AG04450 (cell line): Measurements from ENCODE around the gene CACNA1E. TPM values are rescaled to one million over a fixed set of nuclear protein-coding genes. Genes with fewer than 3 reads are reported as not detected.

Experiments
- CTCF ChIA-PET: fragments of 300-600, 350-600 bp; formaldehyde crosslinking; extraction: SDS; loops from one replicate; lab custom pipeline; 2022; ENCODE audit warnings: antibody characterized with exemption, inconsistent platforms; lab: Charles Lee
- POLR2A ChIA-PET: fragments of 350-600 bp; formaldehyde crosslinking; extraction: SDS; loops from one replicate; lab custom pipeline; 2021; ENCODE audit warnings: antibody characterized with exemption, inconsistent platforms; lab: Yijun Ruan, JAX
- DNase-seq: peaks from one replicate; pipeline ENCODE4 v3.0.0-alpha.2; 2011; ENCODE audit warnings: low read depth, low spot score
- H3K27ac ChIP-seq: one replicate; pipeline ENCODE4 v1.5.1; 2012; ENCODE audit warnings: low read depth, low read length, control low read depth
- H3K27me3 ChIP-seq: one replicate; pipeline ENCODE4 v1.6.0; 2012; ENCODE audit warnings: low read length; ENCODE audit not compliant: control insufficient read depth, insufficient read depth
- H3K4me3 ChIP-seq: 2 replicates; pipeline ENCODE4 v1.5.1; 2011; ENCODE audit warnings: mild to moderate bottlenecking, low read depth, low read length, control low read depth
- H3K9me3 ChIP-seq: 2 replicates; pipeline ENCODE4 v1.5.1; 2012; ENCODE audit warnings: low read length; ENCODE audit not compliant: control insufficient read depth, insufficient read depth
- polyA minus RNA-seq: library from RNA; depleted of rRNA, polyadenylated mRNA; stranded (reverse); fragments of >200 nt; gene quantifications from 2 replicates; pipeline ENCODE4 v1.2.3, GENCODE V29; 2011; rRNA and poly(A)+ RNA removed
- polyA plus RNA-seq: library from polyadenylated mRNA; depleted of rRNA; stranded (reverse); fragments of >200 nt; gene quantifications from 2 replicates; pipeline ENCODE4 v1.2.3, GENCODE V29; 2011; rRNA removed
- TF ChIP-seq, protein P1 (sequence below): IDR thresholded peaks from 2 replicates; pipeline ENCODE4 v1.5.1; 2011; ENCODE audit warnings: low read depth, low read length, control low read depth, inconsistent platforms

Gene CACNA1E
- polyA plus RNA-seq (not detected in 2 replicates), polyA minus RNA-seq (not detected in 2 replicates)

DNA sequence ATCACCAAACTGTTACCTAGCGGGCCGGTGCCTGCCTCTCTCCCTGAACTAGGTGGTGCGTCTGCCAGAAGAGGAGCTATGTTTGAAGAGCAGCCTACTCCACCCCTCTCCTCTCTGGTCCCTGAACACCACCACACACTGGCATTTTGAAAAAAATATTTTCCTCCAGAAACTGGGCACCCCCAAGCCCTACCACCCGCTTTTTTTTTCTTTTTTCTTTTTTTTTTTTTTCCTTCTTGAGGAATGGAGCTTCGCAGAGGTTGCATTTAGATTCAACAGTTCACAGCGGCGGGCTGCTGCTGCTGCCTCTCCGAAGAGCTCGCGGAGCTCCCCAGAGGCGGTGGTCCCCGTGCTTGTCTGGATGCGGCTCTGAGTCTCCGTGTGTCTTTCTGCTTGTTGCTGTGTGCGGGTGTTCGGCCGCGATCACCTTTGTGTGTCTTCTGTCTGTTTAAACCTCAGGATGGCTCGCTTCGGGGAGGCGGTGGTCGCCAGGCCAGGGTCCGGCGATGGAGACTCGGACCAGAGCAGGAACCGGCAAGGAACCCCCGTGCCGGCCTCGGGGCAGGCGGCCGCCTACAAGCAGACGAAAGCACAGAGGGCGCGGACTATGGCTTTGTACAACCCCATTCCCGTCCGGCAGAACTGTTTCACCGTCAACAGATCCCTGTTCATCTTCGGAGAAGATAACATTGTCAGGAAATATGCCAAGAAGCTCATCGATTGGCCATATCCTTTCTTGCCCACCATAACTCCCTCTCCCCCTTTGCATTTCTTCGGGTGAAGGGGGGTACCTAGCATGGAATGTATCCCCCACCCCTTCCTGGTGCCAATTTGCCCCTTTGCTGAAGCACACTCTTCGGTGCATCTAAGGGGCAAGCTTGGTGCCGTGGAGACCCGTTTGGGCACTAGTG lies at the start of gene CACNA1E:
CACNA1E (plus strand) TSS at position 233 of the 911 bp plus-strand sequence; CDS start at position 461, 228 bp downstream.
- ChIA-PET POLR2A (no interaction called here), CTCF (interaction anchor here (0.6 to 0.7 kb wide), 2 partner anchors 25 to 87 kb away, joined by 3 read pairs; no protein-coding TSS in a partner anchor)
- no peak within 1 kb of the TSS; the same call in 1 of the 2 replicates for H3K4me3 ChIP-seq
- H3K27ac ChIP-seq = no peak within 1 kb of the TSS
- peaks cover 52% of the 10 kb centered on the region for H3K27me3 ChIP-seq
- TF ChIP-seq, protein P1, sequence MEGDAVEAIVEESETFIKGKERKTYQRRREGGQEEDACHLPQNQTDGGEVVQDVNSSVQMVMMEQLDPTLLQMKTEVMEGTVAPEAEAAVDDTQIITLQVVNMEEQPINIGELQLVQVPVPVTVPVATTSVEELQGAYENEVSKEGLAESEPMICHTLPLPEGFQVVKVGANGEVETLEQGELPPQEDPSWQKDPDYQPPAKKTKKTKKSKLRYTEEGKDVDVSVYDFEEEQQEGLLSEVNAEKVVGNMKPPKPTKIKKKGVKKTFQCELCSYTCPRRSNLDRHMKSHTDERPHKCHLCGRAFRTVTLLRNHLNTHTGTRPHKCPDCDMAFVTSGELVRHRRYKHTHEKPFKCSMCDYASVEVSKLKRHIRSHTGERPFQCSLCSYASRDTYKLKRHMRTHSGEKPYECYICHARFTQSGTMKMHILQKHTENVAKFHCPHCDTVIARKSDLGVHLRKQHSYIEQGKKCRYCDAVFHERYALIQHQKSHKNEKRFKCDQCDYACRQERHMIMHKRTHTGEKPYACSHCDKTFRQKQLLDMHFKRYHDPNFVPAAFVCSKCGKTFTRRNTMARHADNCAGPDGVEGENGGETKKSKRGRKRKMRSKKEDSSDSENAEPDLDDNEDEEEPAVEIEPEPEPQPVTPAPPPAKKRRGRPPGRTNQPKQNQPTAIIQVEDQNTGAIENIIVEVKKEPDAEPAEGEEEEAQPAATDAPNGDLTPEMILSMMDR = no peak
- H3K9me3 ChIP-seq = no peaks in the 10 kb centered on the region; the same call in 1 of the 2 replicates
- no peak for DNase-seq

DNA sequence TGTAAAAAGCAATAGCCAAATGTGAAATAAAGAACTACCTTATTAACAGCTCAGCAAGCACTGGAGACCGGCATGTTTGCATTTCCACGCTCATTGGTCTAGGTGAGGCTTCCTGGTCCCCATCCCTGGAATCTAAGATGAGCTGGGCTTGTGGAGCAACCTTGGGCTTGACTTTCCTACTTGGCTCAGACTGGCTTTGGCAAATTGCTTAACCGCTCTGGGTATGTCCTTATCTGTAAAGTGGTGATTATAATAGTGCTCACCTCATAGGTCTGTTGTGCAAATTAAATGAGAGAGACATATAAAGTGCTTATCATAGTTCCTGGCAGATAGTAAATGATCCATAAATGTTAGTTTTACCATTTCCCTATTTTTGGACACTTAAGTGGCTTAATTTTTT lies 49.4 kb upstream of the CACNA1E start:
- POLR2A ChIA-PET = no interaction called here
- CTCF ChIA-PET = interaction anchor here (2.5 to 3.9 kb wide), 2 partner anchors 8 to 11 kb away, joined by 9 to 21 read pairs; no protein-coding TSS in a partner anchor

DNA sequence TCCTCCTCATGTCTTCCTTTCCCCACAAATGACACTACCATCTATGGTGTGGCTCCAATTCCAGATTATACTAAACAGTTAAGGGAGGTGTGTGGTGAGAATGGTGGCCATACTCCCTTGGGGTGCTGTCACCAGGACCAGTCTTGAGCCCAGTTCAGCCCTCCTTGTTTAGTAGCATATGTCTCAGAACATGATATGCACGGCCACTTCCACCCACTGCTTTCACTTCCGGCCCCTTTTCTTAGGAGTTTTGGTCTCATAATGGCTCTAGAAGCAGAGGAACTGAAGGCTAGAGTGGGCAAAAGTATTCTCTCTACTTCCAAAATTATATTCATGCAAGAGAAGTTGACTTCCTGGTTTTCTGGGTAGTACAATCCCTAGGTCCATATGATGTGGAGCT lies 45.3 kb upstream of the CACNA1E start:
- no peaks in the 10 kb centered on the region for H3K27me3 ChIP-seq
- no peaks in the 10 kb centered on the region for H3K9me3 ChIP-seq
- no peak for DNase-seq
- no peak overlapping the region for H3K4me3 ChIP-seq
- TF ChIP-seq, protein P1 = no peak
- no peak overlapping the region for H3K27ac ChIP-seq
- ChIA-PET POLR2A (no interaction called here), CTCF (no interaction called here)

More for the DNA sequence above, 49.4 kb upstream of the CACNA1E start:
- no peak overlapping the region for H3K27ac ChIP-seq
- no peak overlapping the region for H3K4me3 ChIP-seq
- no peak for DNase-seq
- no peaks in the 10 kb centered on the region for H3K9me3 ChIP-seq
- TF ChIP-seq, protein P1 = no peak
- H3K27me3 ChIP-seq = peaks cover 3% of the 10 kb centered on the region

DNA sequence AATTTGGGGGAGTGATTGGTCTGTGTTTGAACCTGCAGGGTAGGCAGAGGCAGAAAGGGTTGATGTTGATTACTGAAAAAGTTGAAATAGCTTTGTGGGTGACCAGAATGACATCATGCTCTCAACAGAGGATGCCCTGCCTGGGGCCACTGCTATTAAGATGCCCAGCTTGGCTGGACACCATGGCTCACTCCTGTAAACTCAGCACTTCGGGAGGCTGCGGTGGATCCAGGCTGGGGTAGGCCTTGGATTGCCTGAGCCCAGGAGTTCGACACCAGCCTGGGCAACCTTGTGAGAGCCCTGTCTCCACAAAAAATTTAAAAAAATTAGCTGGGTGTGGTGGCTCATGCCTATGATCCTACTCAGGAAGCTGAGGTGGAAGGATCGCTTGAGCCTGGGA lies 42.8 kb upstream of the CACNA1E start:
- H3K4me3 ChIP-seq = no peak overlapping the region
- no peak for DNase-seq
- no peaks in the 10 kb centered on the region for H3K9me3 ChIP-seq
- no peaks in the 10 kb centered on the region for H3K27me3 ChIP-seq
- TF ChIP-seq, protein P1 = no peak
- ChIA-PET CTCF (no interaction called here), POLR2A (no interaction called here)
- no peak overlapping the region for H3K27ac ChIP-seq

DNA sequence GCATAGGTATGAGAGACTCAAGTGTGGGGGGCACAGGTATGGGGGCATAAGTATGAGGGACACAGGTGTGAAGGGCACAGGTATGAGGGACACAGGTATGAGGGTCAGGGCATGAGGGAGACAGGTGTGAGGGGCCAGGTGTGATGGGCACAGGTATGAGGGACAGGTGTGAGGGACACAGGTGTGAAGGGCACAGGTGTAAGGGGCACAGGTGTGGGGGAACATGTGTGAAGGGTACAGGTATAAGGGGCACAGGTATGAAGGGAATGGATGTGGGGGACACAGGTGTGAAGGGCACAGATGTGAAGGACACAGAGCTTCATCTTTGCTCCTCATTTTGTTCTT lies 41.2 kb upstream of the CACNA1E start:
- Histone ChIP-seq H3K27ac (no peak overlapping the region), H3K4me3 (no peak overlapping the region), H3K27me3 (no peaks in the 10 kb centered on the region), H3K9me3 (no peaks in the 10 kb centered on the region)
- CTCF ChIA-PET = no interaction called here
- TF ChIP-seq, protein P1 = no peak
- POLR2A ChIA-PET = no interaction called here
- DNase-seq = no peak
